Muscle of leg (tissue), 11 donors: ENCODE data around the gene PKDREJ. TPM values are rescaled to one million over a fixed set of nuclear protein-coding genes. Genes with fewer than 3 reads are reported as not detected.

Experiments used
- DNase-seq: peaks from one replicate; pipeline ENCODE4 v3.0.0; 2013
- H3K27ac ChIP-seq: one replicate; pipeline ENCODE4 v1.5.1; 2013; ENCODE audit warnings: mild to moderate bottlenecking, low read length, control low read depth
- H3K27me3 ChIP-seq: one replicate; pipeline ENCODE4 v1.6.1; 2013; ENCODE audit warnings: low read length; ENCODE audit not compliant: control insufficient read depth, insufficient read depth
- H3K36me3 ChIP-seq: one replicate; pipeline ENCODE4 v1.6.1; 2013; ENCODE audit warnings: low read length; ENCODE audit not compliant: control insufficient read depth, insufficient read depth
- H3K4me1 ChIP-seq: one replicate; pipeline ENCODE4 v1.6.1; 2013; ENCODE audit warnings: low read length; ENCODE audit not compliant: control insufficient read depth, insufficient read depth
- H3K4me3 ChIP-seq: one replicate; pipeline ENCODE4 v1.5.1; 2013; ENCODE audit warnings: low read length, control low read depth
- H3K9me3 ChIP-seq: replicated peaks from 2 replicates; pipeline ENCODE4 v1.6.1; 2013; ENCODE audit warnings: low read depth, low read length; ENCODE audit not compliant: control insufficient read depth
- WGBS: methylation state at CpG from one replicate; pipeline ENCODE4 v1.1.5; 2013; ENCODE audit warnings: missing lambda C conversion rate; ENCODE audit not compliant: insufficient coverage; 5-methylcytosine and 5-hydroxymethylcytosine counted together
- polyA plus RNA-seq, 8 donors: library from polyadenylated mRNA; unstranded; fragments of 120-200 nt; gene quantifications; one replicate each; pipeline versions ENCODE4 v1.2.1 to v1.2.3, GENCODE V29; 2013; ENCODE audit warnings: inconsistent platforms in 1 of 8, low replicate concordance in 1 of 8; ENCODE audit not compliant: insufficient read length in 8 of 8, insufficient read depth in 1 of 8
- total RNA-seq: library from RNA; stranded (reverse); fragments of 120-200 nt; gene quantifications from one replicate; pipeline ENCODE4 v1.2.4, GENCODE V29; 2013

Gene PKDREJ
- total and polyA plus RNA-seq, 9 donors: 0.04 to 0.45 (median 0.35) TPM

- DNase-seq: no peak
- peaks cover 23% of the 10 kb centered on the region for H3K36me3 ChIP-seq
- H3K27me3 ChIP-seq: no peaks in the 10 kb centered on the region
- no peaks in the 10 kb centered on the region for H3K9me3 ChIP-seq
- H3K27ac ChIP-seq: no peak overlapping the region
- 88% methylated on average over 13 of the region's 13 CpGs for whole genome bisulfite sequencing
- peaks cover 18% of the 10 kb centered on the region for H3K4me1 ChIP-seq
- H3K4me3 ChIP-seq: no peak overlapping the region
Measured at GRCh38 chr22:46299101-46299500, 36.0 kb upstream of the PKDREJ start.

GRCh38 chr22:46297151-46297812 lies 34.1 kb upstream of the PKDREJ start:
- no peaks in the 10 kb centered on the region for H3K9me3 ChIP-seq
- WGBS: 0% methylated on average over 28 of the region's 32 CpGs
- peaks cover 36% of the 10 kb centered on the region for H3K36me3 ChIP-seq
- no peaks in the 10 kb centered on the region for H3K27me3 ChIP-seq
- peak overlapping the region; percentile 60 for H3K4me3 ChIP-seq
- no peak overlapping the region for H3K27ac ChIP-seq
- peak; percentile 55 for DNase-seq
- peaks cover 22% of the 10 kb centered on the region for H3K4me1 ChIP-seq

GRCh38 chr22:46296257-46297150 lies 33.4 kb upstream of the PKDREJ start, which contains the start of gene GTSE1:
Gene GTSE1, plus strand, starts transcription at chr22:46296870. Its CDS starts 531 bp downstream, at chr22:46297401.
- peaks cover 40% of the 10 kb centered on the region for H3K36me3 ChIP-seq
- WGBS: under 1% methylated on average over 76 of the region's 76 CpGs
- H3K27ac ChIP-seq: peak within 1 kb of the TSS; percentile 92
- H3K4me1 ChIP-seq: peaks cover 22% of the 10 kb centered on the region
- no peaks in the 10 kb centered on the region for H3K27me3 ChIP-seq
- DNase-seq: peak; percentile 99
- H3K9me3 ChIP-seq: no peaks in the 10 kb centered on the region
- peak within 1 kb of the TSS; percentile 60 for H3K4me3 ChIP-seq

GRCh38 chr22:46295277-46295971 lies 32.3 kb upstream of the PKDREJ start:
- DNase-seq: no peak
- no peaks in the 10 kb centered on the region for H3K9me3 ChIP-seq
- H3K4me3 ChIP-seq: no peak overlapping the region
- H3K27ac ChIP-seq: peak overlapping the region; percentile 92
- H3K27me3 ChIP-seq: no peaks in the 10 kb centered on the region
- peaks cover 42% of the 10 kb centered on the region for H3K36me3 ChIP-seq
- peaks cover 22% of the 10 kb centered on the region for H3K4me1 ChIP-seq
- WGBS: 58% methylated on average over 2 of the region's 4 CpGs

GRCh38 chr22:46294784-46295183 lies 31.6 kb upstream of the PKDREJ start:
- DNase-seq: no peak
- Histone ChIP-seq H3K4me1 (peaks cover 22% of the 10 kb centered on the region), H3K4me3 (no peak overlapping the region), H3K36me3 (peaks cover 43% of the 10 kb centered on the region), H3K27ac (peak overlapping the region; percentile 7), H3K27me3 (no peaks in the 10 kb centered on the region), H3K9me3 (no peaks in the 10 kb centered on the region)
- 89% methylated on average over 2 of the region's 2 CpGs for WGBS

GRCh38 chr22:46293577-46294260 lies 30.6 kb upstream of the PKDREJ start:
- peak; percentile 92 for DNase-seq
- Histone ChIP-seq H3K4me3 (no peak overlapping the region), H3K9me3 (no peaks in the 10 kb centered on the region), H3K4me1 (peaks cover 22% of the 10 kb centered on the region), H3K36me3 (peaks cover 43% of the 10 kb centered on the region), H3K27ac (peak overlapping the region; percentile 59), H3K27me3 (no peaks in the 10 kb centered on the region)
- WGBS: 43% methylated on average over 11 of the region's 11 CpGs

- Histone ChIP-seq H3K36me3 (peaks cover 48% of the 10 kb centered on the region), H3K27me3 (no peaks in the 10 kb centered on the region), H3K9me3 (no peaks in the 10 kb centered on the region), H3K4me3 (no peak overlapping the region), H3K27ac (peak overlapping the region; percentile 59), H3K4me1 (peaks cover 21% of the 10 kb centered on the region)
- peak; percentile 48 for DNase-seq
- WGBS: 91% methylated on average over 14 of the region's 14 CpGs
Measured at GRCh38 chr22:46292732-46293131, 29.6 kb upstream of the PKDREJ start.

GRCh38 chr22:46292173-46292572 lies 29.0 kb upstream of the PKDREJ start:
- H3K36me3 ChIP-seq: peaks cover 54% of the 10 kb centered on the region
- H3K4me1 ChIP-seq: peaks cover 21% of the 10 kb centered on the region
- no peak overlapping the region for H3K4me3 ChIP-seq
- 93% methylated on average over 3 of the region's 3 CpGs for whole genome bisulfite sequencing
- H3K9me3 ChIP-seq: no peaks in the 10 kb centered on the region
- no peak for DNase-seq
- H3K27me3 ChIP-seq: no peaks in the 10 kb centered on the region
- no peak overlapping the region for H3K27ac ChIP-seq

GRCh38 chr22:46290843-46291785 lies 28.0 kb upstream of the PKDREJ start:
- H3K4me1 ChIP-seq: peaks cover 17% of the 10 kb centered on the region
- WGBS: 95% methylated on average over 12 of the region's 23 CpGs

More at GRCh38 chr22:46290843-46291785, 28.0 kb upstream of the PKDREJ start:
- Histone ChIP-seq H3K27ac (no peak overlapping the region), H3K9me3 (no peaks in the 10 kb centered on the region), H3K27me3 (no peaks in the 10 kb centered on the region), H3K36me3 (peaks cover 64% of the 10 kb centered on the region), H3K4me3 (no peak overlapping the region)
- no peak for DNase-seq
